ENCODE data around the gene MTCP1.
A peak's percentile ranks its signal among the peaks of the same experiment; 100 is the strongest.

The MTCP1 gene

DNA sequence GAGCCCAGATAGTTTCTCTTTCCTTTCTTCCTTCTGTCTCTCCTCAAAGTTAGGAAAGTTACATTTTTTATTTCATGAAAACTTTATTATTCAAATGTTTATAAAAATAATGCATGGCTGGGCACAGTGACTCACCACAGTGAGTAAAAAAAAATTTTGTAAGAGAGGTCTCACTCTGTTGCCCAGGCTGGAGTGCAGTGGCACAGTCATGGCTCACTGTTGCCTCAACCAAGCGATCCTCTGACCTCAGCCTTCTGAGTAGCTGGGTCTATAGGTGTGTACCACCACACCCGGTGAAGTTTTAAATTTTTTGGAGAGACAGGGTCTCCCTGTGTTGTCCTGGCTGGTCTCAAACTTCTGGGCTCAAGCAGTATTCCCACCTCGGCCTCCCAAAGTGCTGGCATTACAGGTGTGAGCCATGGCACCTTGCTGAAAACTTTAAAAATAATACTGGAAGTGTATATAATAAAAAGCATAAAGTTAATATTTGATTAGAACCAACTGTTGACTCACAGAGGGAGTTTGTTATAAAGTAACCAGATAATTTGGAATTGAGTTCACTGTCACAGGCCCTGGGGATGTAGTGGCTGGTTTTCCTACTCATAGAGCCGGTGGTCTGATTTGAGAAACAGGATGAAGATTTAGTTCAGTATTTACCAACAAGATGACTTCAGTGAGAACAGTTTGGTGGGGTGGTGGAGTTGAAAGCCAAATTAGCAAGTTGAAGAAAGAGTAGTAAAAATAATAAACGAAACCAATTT is 18.0 kb downstream of the MTCP1 start:
- DNase-seq, result no peak

DNA sequence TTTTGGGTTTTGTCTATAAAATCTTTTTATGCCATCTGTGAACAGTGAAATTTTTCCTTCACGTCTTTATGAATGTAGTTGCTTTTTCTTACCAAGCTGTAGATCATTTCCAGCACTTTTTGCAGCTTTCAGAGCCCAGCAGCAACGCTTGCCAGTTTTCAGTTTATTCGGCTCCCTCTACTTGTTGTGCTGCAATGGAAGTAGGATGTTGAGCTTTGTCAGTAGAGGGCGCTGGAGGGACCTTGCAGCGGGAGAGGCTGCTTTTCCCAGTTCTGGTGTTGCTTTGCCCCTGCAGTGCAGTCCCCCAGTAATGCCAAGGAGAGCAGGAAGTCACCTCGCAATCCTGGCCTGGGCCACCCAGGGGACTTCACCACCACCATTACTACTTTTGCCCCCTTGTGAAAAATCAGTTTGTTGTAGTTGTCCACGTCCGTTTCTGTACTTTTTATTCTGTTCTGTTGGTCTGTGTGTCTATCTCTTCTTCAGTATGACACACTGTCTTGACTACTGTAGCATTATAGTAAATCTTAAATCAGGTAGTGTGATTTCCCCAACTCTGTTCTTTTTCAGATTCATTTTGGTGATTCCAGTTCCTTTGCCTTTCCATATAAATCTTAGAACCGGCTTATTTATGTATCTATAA is 21.8 kb downstream of the MTCP1 start:
- DNase-seq, result no peak

DNA sequence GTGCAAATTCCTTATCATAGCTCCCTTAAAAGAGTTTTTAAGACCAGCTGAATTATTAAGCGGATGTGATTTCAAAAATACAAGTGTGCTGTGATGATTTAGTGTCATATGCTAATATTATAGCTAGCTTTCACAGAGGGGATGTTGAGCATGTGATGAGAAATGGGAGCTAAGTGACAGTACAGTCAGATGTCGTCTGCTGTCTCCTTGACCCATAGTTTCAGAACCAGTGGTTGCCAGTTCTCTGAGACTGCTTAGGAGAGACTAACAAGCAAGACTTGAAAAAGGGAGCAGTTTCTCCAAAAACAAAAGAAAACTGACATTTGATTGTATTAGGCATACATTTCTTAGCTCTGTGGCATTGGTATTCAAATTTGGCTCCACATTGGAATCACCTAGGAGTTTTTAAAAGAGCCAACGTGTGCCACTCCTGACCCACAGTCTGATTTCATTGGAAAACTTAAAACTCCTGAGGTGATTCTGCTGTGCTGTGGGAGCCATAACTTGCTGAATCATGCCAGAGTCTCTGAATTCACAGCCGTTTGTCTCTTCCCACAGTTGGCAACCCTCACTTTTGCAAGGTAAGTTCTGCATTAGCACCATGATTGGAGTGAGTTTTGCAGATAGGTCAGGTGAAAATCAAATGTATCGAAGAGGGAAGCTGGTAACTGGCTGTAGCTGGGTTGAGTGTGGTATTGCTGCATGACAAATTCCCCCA is 24.0 kb downstream of the MTCP1 start:
- DNase-seq, result no peak

DNA sequence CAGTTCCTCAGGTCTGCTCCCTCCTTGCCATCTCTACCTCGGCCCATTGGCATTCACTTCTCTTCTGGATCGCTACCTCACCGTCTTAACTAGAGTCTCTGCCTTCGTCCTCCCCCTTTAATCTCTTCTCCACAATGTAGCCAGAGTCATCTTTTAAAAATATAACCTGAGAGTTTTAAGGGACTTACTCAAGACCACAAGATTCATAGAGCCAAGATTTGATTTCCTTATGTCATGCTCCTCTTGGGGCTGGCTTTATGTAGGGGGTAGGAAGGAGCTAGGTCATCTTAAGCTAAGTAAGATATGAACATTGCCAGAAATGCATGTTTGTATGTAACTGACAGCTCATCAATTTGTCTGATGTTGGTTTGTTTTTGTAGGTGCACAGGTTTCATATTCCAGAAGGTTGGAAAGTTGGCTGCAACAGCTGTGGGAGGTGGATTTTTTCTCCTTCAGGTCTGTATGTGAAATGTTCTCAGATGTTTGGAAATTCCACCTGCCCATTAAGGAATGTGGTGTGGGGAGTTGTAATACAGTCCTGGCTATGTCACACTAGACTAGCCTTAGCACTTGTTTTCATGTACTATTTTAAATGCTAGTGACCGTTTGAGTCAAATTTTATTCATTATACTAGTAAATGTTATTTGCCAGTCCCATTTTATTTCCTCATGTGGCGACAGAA is 24.7 kb downstream of the MTCP1 start:
- DNase-seq, result no peak

DNA sequence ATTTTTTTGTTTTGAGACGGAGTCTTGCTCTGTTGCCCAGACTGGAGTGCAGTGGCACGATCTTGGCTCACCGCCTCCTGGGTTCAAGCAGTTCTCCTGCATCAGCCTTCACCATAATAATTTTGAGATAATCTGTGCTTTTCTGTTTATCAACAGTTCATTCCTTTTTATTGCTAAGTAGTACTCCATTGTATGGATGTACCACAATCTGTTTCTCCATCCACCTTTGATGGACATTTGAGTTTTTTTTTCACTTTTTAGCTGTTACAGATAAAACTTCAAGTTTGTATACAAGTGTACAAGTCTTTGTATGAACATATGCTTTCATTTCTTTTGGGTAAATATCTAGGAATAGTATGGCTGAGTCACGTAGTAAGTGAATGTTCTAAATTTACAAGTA is 35.2 kb downstream of the MTCP1 start:
- DNase-seq, result no peak

DNA sequence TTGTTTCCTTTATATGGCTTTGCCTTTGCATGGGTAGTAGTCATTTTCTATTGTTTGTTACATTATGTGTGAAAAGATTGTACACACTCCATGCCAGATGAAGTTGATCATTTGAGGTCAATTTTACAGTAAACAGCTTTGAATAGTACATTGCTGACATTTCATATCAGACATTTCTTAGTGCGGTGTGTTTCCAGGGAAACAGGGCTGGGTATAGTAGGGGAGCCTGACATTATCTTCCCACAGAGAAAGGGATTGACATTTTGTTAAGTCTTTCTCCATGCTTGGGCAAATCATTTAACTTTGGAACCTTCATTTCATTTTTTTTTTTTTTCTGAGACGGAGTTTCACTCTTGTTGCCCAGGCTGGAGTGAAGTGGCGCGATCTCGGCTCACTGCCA is 39.3 kb downstream of the MTCP1 start:
- DNase-seq, result no peak

DNA sequence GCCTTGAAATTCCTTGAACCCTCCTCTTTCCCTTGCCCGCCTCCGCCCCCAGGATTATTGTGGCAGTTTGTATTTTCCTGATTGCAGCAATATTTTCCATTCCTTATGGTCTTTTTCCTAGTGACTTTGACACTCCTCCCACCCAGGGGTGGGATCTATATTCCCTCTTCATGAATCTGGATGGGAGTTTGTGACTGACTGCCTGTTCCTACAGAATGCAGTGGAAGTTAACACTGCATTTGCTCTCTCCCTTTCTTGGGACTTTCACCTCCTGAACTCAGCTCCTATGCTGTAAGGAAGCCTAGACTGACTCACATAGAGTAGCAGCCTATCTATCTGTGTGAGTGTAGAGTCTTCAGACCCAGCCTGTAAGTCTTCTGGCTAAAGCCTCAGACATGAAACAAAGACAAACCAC is 42.1 kb downstream of the MTCP1 start:
- DNase-seq, result no peak

DNA sequence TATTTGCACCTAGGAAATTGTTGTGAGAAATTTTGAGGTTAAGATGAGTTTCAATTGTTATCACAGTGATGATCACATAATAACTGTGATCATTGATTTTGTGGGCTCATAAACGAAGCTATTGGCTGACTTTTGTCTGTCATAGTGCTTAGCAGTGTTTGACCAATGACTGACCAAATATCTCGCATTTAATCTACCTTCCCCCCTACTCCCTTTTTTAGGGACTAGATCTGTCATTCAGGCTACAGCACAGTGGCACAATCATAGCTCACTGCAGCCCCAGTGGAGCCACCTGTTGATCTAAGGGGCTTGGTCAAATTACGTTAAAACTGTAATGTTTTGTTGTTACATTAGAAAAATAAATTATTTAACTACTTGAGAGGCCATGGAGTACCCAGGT is 42.8 kb downstream of the MTCP1 start:
- DNase-seq, result no peak

DNA sequence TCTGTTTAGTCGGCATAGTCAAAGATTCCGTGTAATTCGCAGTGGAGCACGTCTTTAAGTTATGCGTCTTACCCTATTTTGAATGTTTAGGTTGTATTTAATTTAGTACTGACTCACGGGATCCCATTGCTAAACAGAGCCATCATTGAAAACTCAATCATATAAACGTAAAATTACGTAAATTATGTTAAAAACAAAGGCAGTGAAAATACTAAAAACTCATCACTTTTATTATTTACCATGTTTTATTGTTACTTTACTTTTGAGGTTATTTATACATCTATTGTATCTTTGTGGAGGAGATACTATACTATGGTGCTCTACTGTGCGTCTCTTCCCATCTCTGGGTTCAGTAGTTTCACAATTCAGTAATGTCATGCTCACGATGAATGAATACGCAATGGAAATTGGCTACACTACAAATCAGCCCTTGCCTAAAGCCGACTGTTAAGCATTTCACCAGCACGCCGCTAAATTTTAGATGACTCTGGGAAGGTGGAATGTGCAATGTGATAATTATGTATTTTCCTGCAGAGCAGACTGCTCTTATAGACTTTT is 43.3 kb downstream of the MTCP1 start:
- no peak for DNase-seq

DNA sequence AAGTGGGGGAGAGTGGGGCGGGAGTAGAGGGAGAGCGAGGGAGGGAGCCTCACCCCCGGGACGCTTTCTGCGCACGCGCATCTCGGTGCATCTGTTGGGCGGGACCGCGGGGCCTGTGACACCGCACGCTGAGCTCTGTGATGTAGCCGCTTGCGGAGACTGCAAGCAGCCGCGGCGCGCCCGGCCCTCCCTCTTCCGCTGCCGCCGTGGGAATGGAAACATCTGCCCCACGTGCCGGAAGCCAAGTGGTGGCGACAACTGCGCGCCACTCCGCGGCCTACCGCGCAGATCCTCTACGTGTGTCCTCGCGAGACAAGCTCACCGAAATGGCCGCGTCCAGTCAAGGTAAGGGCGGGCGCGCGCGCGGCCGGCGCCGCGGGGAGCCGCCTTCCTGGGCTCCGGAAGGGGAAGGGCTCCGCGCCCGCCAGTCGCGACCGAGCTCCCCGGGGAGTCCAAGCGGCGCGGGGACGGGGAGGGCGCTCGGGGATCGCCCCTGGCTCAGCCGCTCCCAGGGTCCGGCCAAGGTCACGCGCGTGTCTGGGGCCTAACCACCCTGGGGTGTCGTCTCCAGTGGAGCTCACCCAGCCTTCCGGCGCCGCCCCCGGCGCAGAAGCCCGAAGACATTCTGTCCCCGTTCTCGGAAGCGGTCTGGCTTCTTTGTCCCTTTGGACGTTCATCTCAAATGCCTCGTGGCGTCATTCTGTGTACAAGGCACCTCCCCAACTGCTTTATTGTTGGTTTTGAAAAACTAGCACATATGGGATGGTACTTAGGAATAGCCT is 44.0 kb downstream of the MTCP1 start, which contains the start of gene FUNDC2:
TSS of gene FUNDC2 (plus strand) at position 118 of the 782 bp plus-strand sequence. CDS start at position 213, 95 bp downstream.
- DNase-seq, result peak; percentile 42

DNA sequence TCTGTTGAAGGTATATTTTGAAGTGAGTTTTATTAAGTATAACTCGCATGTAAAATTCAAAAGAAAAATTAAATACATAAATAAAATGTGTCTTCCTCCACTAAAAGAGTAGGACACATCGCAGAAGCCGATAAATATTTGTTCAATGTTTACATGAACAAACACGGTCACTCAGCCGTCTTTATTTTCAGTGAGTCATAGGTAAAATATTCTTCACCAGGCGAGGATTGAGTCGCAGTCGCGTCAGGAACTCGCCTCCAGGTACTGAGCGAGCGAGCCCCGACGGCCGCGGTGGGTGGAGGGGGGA is 44.6 kb downstream of the MTCP1 start:
- no peak for DNase-seq

DNA sequence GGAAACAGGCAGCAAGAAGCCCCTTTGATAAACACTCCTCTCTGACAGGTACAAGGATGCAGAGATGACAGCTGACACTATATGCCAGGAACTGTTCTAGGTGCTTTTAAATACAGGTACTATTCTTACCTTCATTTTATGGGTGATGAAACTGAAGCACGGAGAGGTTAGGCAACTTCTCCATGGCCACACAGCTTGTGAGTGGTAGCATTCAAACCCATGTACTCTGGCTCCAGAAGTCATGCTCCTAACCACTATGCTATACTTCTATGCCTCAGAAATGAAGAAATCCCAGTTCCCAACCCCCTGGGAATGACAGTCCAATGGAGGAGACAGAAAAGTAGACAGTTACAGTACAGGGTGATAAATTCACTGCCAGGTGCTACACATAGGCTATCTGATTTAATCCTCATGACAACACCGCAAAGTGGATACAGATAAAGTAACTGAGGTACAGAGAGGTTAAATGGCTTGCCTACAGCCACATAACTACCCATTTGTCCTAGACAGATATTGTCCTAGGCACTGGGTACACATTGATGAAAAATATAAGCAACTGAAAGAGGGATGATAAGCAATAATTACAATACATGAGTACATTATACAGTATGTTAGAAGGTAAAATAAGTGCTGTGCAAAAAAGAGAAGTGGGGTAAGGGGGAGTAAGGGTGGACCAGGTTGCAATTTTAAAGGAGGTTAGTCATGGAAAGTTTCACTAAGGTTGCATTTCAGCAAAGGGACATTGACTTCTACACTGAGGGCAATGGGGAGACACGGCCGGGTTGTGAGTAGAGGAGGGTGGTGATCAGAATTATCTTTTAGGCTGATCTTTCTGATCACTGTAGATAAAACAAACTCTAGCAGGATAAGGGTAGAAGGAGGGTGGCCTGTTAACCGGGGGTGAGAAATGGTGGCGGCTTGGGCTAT is 46.8 kb downstream of the MTCP1 start:
- no peak for DNase-seq

DNA sequence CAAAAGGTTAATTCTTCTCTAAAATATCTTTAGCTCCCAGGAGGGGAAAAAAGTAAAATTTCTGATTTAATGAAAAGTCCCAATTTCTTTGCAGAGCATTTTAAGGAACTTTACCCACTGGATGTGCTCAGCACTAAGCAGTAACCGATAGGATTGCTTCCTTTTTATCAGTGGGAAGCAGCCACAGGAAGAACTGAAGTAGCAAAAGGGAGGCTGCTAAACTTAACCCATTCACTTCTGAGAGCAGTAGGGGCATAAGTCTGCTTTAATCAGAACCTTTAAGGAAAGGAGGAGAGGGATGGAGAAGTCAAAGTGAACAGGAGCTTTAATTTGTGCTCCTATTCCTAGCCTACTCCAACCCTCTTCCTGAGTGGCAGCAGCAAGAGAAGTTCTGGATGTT is 48.4 kb downstream of the MTCP1 start, which contains the start of gene F8:
TSS of gene F8 (minus strand) at position 139 of the 400 bp plus-strand sequence. CDS start 171 bp downstream, outside the sequence.
- DNase-seq, result no peak

DNA sequence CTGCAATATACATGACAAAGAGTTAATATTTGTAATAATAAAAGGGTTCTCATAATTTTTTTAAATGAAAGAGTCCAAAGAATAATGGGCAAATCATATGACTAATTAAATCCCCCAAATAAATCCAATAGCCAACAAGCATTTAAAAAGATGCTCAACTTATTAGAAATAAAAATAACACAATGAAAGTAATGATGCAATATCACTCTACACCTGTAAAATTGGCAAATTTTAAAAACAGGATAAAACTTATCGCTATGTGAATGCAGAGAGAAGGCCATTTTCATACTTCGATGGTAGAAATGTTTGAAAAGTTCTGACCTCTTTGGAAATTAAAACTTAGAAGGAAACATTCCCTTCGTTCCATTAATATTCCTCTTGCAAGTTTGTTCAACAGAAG is 50.3 kb downstream of the MTCP1 start:
- DNase-seq, result no peak
